Hematopoietic multipotent progenitor cell treated with erythropoietin and hydrocortisone succinate and interleukin-3 and kit ligand, for 15 days (in vitro differentiated cells): ENCODE data around the gene OR7A10.
"Not testable (repeated sequence)": the region's sequence is repeated elsewhere in the genome, so short reads cannot be mapped to it uniquely, and the experiment has no call there.

Experiments used
- DNase-seq: peaks from one replicate; pipeline ENCODE4 v3.0.0-alpha.2; 2015; ENCODE audit warnings: low spot score

Gene OR7A10

DNA sequence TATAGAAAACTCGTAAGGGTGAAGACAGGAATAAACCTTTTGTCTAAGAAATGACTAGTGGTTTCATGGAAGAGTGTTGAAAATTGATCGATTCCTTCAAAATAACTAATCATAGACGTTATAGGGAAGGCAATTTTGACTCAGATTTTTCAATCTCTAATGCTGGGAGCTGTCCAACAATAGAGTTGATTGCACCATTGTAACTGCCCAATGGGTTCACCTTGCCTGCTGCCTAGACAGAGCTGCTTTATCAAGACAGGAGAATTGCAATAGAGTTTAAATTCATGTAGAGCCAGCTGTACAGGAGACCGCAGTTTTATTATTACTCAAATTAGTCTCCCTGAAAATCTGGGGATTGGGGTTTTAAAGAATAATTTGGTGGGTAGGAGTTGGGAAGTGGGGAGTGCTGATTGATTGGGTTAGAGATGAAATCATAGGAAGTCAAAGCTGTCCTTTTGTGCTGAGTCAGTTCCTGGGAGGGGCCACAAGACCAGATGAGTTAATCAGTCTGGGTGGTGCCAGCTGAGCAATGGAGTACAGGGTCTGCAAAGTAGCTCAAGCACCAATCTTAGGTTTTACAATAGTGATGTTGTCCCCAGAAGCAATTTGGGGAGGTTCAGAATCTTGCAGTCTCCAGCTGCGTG is 53.5 kb downstream of the OR7A10 start:
- DNase-seq = no peak

DNA sequence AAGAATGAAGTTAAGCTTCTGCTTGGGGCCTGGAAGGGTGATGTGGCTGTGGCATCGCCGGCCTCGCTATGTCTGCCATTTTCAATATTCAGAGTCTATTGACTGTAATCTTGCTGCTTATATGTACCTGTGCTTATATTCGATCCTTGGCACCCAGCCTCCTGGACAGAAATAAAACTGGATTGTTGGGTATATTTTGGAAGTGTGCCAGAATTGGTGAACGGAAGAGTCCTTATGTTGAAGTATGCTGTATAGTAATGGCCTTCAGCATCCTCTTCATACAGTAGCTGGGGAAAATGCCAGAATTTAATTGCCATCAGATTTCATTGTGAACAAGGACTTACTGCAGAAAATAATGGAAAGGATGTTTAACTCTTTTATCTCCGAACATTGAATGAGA is 56.5 kb downstream of the OR7A10 start:
- DNase-seq = not testable (repeated sequence)
